Brain microvascular endothelial cell (primary cell): Measurements from ENCODE around the gene KANTR.

Source experiments
- DNase-seq: peaks from one replicate; pipeline ENCODE4 v3.0.0-alpha.2; 2020
- H3K27ac ChIP-seq: fragments of 250-450 bp; sonication (Bioruptor Pico); 2 replicates; pipeline ENCODE4 v1.5.1; 2020; ENCODE audit warnings: mild to moderate bottlenecking, moderate library complexity
- H3K27me3 ChIP-seq: fragments of 250-450 bp; sonication (Bioruptor Pico); replicated peaks from 2 replicates; pipeline ENCODE4 v1.5.1; 2020; ENCODE audit warnings: mild to moderate bottlenecking
- H3K36me3 ChIP-seq: fragments of 250-450 bp; sonication (Bioruptor Pico); replicated peaks from 2 replicates; pipeline ENCODE4 v1.5.1; 2020; ENCODE audit warnings: mild to moderate bottlenecking
- H3K4me3 ChIP-seq: 2 replicates; pipeline ENCODE4 v1.5.1; 2011; ENCODE audit warnings: low read depth, mild to moderate bottlenecking, control low read depth, low read length, moderate library complexity
- in situ Hi-C: cut with HindIII; loops from 2 replicates; pipeline ENCODE4 v1.10.0; 2017; ENCODE audit warnings: low sequenced_read_pairs, low pct_ligation_motif_present
- TF ChIP-seq, protein P1 (sequence below): IDR thresholded peaks from 2 replicates; pipeline ENCODE4 v1.5.1; 2011; ENCODE audit warnings: low read depth, mild to moderate bottlenecking, moderate library complexity, low read length, control low read depth, inconsistent platforms; ENCODE audit errors: missing control alignments

KANTR gene

DNA sequence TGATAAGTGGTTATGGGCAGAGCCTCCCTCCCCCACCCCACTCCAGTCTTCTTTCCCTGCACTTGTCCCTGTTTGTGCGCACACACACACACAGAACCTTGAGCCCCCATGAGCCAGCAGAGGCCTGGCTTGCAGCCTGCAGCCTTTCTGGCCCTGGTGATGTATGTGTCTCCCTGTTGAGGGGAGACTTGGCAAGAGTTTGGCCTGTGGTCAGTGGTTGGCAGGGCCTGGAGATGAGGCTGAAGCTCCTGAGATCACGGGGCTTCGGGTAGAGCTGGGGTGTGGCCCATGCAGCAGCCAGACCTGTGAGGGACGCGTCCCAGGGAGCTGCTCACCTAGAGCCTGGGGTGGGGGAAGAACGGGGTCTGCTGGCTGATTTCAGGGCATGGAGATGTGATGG, 43.1 kb upstream of the KANTR start:
- no peak overlapping the region for H3K4me3 ChIP-seq
- H3K36me3 ChIP-seq = no peaks in the 10 kb centered on the region
- in situ Hi-C loops = no loop called here
- no peaks in the 10 kb centered on the region for H3K27me3 ChIP-seq
- no peak overlapping the region for H3K27ac ChIP-seq
- TF ChIP-seq, protein P1, sequence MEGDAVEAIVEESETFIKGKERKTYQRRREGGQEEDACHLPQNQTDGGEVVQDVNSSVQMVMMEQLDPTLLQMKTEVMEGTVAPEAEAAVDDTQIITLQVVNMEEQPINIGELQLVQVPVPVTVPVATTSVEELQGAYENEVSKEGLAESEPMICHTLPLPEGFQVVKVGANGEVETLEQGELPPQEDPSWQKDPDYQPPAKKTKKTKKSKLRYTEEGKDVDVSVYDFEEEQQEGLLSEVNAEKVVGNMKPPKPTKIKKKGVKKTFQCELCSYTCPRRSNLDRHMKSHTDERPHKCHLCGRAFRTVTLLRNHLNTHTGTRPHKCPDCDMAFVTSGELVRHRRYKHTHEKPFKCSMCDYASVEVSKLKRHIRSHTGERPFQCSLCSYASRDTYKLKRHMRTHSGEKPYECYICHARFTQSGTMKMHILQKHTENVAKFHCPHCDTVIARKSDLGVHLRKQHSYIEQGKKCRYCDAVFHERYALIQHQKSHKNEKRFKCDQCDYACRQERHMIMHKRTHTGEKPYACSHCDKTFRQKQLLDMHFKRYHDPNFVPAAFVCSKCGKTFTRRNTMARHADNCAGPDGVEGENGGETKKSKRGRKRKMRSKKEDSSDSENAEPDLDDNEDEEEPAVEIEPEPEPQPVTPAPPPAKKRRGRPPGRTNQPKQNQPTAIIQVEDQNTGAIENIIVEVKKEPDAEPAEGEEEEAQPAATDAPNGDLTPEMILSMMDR = no peak
- no peak for DNase-seq

DNA sequence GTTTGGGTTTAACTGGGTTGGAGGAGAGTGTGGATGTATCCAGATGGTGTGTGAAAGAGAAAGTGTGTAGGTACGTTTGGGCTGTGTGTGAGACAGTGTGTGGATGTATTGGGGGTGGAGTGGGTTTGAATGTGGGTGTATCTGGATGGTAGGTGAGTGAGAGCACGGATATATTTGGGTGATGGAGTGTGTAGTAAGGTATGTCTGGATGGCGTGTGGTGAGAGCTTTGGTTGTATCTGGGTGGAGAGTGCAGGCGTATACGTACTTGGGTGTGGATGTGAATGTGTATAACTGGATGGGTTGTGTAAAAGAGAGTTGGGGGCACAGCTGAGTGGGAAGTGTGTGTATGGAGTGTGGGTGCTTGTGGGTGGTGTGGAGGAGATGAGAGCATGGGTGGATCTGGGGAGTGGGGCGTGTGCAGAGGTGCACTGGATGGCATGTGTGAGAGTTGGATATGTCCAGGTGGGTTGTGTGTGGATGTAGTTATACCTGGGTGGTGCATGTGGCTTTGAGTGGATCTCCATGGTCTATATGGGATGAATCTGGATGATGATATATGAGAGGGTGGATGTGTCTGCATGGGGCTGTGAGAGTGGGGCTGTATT, 38.6 kb upstream of the KANTR start:
- DNase-seq = no peak
- in situ Hi-C loops = no loop called here
- no peaks in the 10 kb centered on the region for H3K36me3 ChIP-seq
- TF ChIP-seq, protein P1 = no peak
- no peak overlapping the region for H3K27ac ChIP-seq
- no peak overlapping the region for H3K4me3 ChIP-seq
- H3K27me3 ChIP-seq = no peaks in the 10 kb centered on the region

DNA sequence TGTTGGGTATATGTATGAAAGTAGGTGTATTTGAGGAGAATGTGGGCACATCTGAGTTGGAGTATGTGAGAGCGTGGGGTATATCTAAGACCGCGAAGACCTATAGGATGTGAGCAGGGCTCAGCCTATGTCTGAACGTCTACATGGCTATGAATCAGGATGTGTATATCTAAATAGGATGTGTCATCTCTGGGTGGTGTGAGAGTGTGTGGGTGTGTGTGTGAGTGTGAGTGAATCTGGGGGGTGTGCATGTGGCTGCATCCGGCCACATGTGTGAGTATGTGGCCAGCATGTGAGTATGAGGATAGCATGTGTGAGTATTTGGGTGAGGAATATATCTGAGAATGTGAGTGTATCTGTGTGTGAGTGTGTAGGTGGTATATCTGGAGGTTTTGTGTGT, 37.6 kb upstream of the KANTR start:
- TF ChIP-seq, protein P1 = no peak
- DNase-seq = no peak
- Histone ChIP-seq H3K4me3 (no peak overlapping the region), H3K36me3 (no peaks in the 10 kb centered on the region), H3K27me3 (no peaks in the 10 kb centered on the region), H3K27ac (no peak overlapping the region)
- in situ Hi-C loops = no loop called here

DNA sequence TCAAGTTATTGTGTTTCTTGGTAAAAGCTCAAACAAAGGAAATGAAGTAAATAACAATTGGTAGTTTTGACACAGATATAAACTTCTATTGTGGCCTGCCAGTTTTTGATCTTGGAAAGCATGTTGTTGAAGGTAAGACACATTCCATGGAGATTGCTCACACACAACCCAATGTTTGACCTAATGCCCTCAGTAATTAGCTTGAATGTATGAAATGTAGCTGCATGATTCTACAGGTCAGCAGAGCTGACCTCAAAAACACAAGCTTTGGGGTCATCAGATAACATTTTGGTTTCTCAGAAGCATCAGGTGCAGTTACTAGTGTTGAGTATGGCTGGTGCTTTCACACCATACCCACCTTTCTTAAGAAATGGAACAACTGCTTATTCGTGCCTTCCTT, 28.8 kb upstream of the KANTR start:
- TF ChIP-seq, protein P1 = no peak
- in situ Hi-C loops = no loop called here

DNA sequence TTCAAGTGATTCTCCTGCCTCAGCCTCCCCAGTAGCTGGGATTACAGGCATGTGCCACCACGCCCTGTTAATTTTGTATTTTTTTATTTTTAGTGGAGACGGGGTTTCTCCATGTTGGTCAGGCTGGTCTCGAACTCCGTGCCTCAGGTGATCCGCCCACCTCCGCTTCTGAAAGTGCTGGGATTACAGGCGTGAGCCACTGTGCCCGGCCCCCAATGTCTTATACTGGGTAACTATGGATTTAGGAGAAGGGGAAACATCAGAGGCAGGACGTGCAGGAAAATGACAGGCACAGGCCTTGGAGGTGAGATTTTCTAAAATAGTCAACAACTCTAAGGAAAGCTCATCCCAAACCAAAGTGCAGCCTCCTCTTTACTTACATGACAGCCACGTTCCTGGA, 22.9 kb upstream of the KANTR start:
- TF ChIP-seq, protein P1 = no peak
- H3K27me3 ChIP-seq = no peaks in the 10 kb centered on the region
- H3K36me3 ChIP-seq = no peaks in the 10 kb centered on the region
- in situ Hi-C loops = no loop called here
- no peak overlapping the region for H3K27ac ChIP-seq
- DNase-seq = no peak
- no peak overlapping the region for H3K4me3 ChIP-seq

More for the DNA sequence above, 28.8 kb upstream of the KANTR start:
- H3K27ac ChIP-seq = no peak overlapping the region
- no peak overlapping the region for H3K4me3 ChIP-seq
- no peak for DNase-seq
- H3K27me3 ChIP-seq = no peaks in the 10 kb centered on the region
- no peaks in the 10 kb centered on the region for H3K36me3 ChIP-seq
